Brain microvascular endothelial cell (primary cell): Measurements from ENCODE around the gene MYO6.

Experiments used
- DNase-seq: peaks from one replicate; pipeline ENCODE4 v3.0.0-alpha.2; 2020
- H3K27ac ChIP-seq: fragments of 250-450 bp; sonication (Bioruptor Pico); 2 replicates; pipeline ENCODE4 v1.5.1; 2020; ENCODE audit warnings: mild to moderate bottlenecking, moderate library complexity
- H3K27me3 ChIP-seq: fragments of 250-450 bp; sonication (Bioruptor Pico); replicated peaks from 2 replicates; pipeline ENCODE4 v1.5.1; 2020; ENCODE audit warnings: mild to moderate bottlenecking
- H3K36me3 ChIP-seq: fragments of 250-450 bp; sonication (Bioruptor Pico); replicated peaks from 2 replicates; pipeline ENCODE4 v1.5.1; 2020; ENCODE audit warnings: mild to moderate bottlenecking
- H3K4me3 ChIP-seq: 2 replicates; pipeline ENCODE4 v1.5.1; 2011; ENCODE audit warnings: low read depth, mild to moderate bottlenecking, control low read depth, low read length, moderate library complexity
- CTCF ChIP-seq: IDR thresholded peaks from 2 replicates; pipeline ENCODE4 v1.5.1; 2011; ENCODE audit warnings: low read depth, mild to moderate bottlenecking, moderate library complexity, low read length, control low read depth, inconsistent platforms; ENCODE audit errors: missing control alignments
- in situ Hi-C: cut with HindIII; loops from 2 replicates; pipeline ENCODE4 v1.10.0; 2017; ENCODE audit warnings: low sequenced_read_pairs, low pct_ligation_motif_present

The MYO6 gene

GRCh38 chr6:75931011-75931680, 182.1 kb downstream of the MYO6 start:
- DNase-seq: no peak

GRCh38 chr6:75932067-75932466, 183.0 kb downstream of the MYO6 start:
- in situ Hi-C loops: loop anchor here (25.0 kb wide), 1 partner anchor 1530 kb away; the partner anchor contains the start of gene HTR1B
- Histone ChIP-seq H3K36me3 (no peaks in the 10 kb centered on the region), H3K4me3 (no peak overlapping the region), H3K27ac (no peak overlapping the region), H3K27me3 (no peaks in the 10 kb centered on the region)
- DNase-seq: peak; percentile 35
- TF ChIP-seq CTCF: peak; percentile 86

More at GRCh38 chr6:75931011-75931680, 182.1 kb downstream of the MYO6 start:
- no peak overlapping the region for H3K4me3 ChIP-seq
- no peak overlapping the region for H3K27ac ChIP-seq
- in situ Hi-C loops: loop anchor here (25.0 kb wide), 1 partner anchor 1531 kb away; the partner anchor contains the start of gene HTR1B
- TF ChIP-seq CTCF: no peak
- H3K36me3 ChIP-seq: no peaks in the 10 kb centered on the region
- H3K27me3 ChIP-seq: no peaks in the 10 kb centered on the region

DNA sequence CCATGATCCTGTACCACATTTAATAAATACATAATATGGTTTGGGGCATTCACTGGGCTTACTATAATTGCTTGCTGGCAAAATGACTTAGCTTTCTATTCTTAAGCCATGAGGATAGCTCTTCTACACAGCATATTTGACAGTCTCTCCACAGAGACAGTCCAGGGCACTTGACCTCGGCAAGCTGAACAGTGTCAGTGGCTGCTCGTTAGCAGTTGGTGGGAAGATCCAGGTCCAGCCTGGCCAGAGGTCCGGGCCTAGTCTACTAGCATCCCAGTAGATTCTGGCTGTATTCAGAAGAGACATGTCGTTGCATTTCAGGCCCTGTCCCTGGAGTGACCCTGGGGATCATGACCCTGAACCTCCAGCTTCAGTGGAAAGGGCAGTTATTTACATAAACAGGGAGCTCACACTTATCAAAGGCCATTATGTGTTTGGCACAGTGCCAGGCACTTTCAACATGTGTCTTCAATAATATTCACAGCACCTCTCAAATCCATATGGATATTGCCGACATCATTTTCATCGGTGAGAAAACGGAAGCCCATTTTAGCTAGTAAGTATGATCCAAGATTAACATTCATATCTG, 184.4 kb downstream of the MYO6 start:
- Histone ChIP-seq H3K36me3 (no peaks in the 10 kb centered on the region), H3K27ac (no peak overlapping the region), H3K27me3 (no peaks in the 10 kb centered on the region), H3K4me3 (no peak overlapping the region)
- in situ Hi-C loops: loop anchor here (25.0 kb wide), 1 partner anchor 1529 kb away; the partner anchor contains the start of gene HTR1B
- no peak for TF ChIP-seq CTCF
- no peak for DNase-seq

DNA sequence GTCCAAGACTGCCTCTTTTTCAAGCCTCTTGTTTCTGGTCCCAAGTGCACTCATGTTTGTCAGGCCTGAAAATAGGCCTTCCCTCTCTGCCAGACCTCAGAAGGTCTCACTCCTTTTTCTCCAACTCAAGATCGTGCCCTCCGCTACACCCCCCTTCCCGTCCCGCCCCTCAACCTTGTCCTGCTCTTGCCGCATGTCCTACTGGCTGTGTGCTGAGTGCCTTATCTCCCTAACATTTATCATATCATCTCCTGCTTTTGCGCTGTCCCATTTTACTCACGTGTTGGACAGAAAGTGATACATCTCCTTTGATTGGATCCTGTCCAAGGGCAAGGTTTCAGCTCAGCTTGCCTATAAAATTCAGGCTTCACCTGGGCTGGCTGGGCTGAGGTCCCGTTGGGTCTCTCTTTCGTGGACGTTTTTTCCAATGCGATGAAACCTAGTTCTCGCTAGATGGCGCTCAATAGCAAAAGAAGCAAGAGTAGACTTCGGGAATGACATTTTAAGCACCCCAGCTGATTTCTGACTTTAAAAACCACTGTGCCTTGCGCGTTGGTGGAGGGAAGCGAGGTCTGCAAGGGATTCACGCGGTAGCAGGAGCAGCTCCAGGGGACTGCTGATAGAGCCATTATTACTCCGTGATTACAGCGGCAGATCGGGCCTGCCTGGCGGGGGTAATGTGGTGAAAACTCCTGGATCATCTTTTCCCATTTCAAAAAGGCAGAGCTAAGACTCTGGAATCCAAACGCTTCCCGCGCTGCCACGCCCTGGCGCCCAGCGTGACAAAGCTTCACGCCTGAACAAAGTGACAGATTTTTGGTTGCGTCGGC, 185.8 kb downstream of the MYO6 start:
- peak overlapping the region; percentile 58 for H3K4me3 ChIP-seq
- in situ Hi-C loops: loop anchor here (25.0 kb wide), 1 partner anchor 1527 kb away; the partner anchor contains the start of gene HTR1B
- TF ChIP-seq CTCF: peak; percentile 86
- H3K27ac ChIP-seq: no peak overlapping the region
- no peaks in the 10 kb centered on the region for H3K27me3 ChIP-seq
- H3K36me3 ChIP-seq: no peaks in the 10 kb centered on the region
- DNase-seq: peak; percentile 73

GRCh38 chr6:75935473-75935793, 186.4 kb downstream of the MYO6 start:
- in situ Hi-C loops: loop anchor here (25.0 kb wide), 1 partner anchor 1527 kb away; the partner anchor contains the start of gene HTR1B
- H3K4me3 ChIP-seq: peak overlapping the region; percentile 58
- no peaks in the 10 kb centered on the region for H3K36me3 ChIP-seq
- no peak overlapping the region for H3K27ac ChIP-seq
- TF ChIP-seq CTCF: no peak
- no peak for DNase-seq
- H3K27me3 ChIP-seq: no peaks in the 10 kb centered on the region
